ENCODE results near the gene ANGPT4.

DNA sequence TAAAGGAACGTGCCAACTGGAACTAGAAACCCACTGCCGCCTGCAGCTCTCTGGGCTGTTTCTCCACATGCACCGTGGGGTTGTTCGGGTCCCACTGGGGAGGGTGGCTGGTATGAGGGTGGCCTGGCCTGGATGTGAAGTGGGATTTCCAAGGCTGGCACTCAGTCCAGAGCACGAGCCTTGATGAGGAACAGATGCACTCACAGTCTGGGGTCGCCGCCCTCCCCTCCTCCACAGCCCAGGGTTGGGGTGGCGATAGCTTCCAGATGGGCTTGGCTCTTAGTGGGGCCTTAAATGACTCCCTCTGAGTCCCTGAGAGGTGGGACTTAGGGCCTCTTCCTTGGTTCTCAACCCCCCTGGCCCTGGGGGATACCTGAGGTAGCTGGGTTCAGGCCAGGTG is 30.7 kb upstream of the ANGPT4 start:
- TF ChIP-seq, protein P1, sequence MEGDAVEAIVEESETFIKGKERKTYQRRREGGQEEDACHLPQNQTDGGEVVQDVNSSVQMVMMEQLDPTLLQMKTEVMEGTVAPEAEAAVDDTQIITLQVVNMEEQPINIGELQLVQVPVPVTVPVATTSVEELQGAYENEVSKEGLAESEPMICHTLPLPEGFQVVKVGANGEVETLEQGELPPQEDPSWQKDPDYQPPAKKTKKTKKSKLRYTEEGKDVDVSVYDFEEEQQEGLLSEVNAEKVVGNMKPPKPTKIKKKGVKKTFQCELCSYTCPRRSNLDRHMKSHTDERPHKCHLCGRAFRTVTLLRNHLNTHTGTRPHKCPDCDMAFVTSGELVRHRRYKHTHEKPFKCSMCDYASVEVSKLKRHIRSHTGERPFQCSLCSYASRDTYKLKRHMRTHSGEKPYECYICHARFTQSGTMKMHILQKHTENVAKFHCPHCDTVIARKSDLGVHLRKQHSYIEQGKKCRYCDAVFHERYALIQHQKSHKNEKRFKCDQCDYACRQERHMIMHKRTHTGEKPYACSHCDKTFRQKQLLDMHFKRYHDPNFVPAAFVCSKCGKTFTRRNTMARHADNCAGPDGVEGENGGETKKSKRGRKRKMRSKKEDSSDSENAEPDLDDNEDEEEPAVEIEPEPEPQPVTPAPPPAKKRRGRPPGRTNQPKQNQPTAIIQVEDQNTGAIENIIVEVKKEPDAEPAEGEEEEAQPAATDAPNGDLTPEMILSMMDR (IDR thresholded peaks at IDR 0.05): no peak
- no peak for TF ChIP-seq SIN3A (IDR thresholded peaks at IDR 0.05; ENCODE audit: borderline replicate concordance, insufficient read depth, low read depth, low read length)
- no peak for TF ChIP-seq POLR2AphosphoS5 (IDR thresholded peaks at IDR 0.05; ENCODE audit: low read depth, low read length)
- TF ChIP-seq, protein P2, sequence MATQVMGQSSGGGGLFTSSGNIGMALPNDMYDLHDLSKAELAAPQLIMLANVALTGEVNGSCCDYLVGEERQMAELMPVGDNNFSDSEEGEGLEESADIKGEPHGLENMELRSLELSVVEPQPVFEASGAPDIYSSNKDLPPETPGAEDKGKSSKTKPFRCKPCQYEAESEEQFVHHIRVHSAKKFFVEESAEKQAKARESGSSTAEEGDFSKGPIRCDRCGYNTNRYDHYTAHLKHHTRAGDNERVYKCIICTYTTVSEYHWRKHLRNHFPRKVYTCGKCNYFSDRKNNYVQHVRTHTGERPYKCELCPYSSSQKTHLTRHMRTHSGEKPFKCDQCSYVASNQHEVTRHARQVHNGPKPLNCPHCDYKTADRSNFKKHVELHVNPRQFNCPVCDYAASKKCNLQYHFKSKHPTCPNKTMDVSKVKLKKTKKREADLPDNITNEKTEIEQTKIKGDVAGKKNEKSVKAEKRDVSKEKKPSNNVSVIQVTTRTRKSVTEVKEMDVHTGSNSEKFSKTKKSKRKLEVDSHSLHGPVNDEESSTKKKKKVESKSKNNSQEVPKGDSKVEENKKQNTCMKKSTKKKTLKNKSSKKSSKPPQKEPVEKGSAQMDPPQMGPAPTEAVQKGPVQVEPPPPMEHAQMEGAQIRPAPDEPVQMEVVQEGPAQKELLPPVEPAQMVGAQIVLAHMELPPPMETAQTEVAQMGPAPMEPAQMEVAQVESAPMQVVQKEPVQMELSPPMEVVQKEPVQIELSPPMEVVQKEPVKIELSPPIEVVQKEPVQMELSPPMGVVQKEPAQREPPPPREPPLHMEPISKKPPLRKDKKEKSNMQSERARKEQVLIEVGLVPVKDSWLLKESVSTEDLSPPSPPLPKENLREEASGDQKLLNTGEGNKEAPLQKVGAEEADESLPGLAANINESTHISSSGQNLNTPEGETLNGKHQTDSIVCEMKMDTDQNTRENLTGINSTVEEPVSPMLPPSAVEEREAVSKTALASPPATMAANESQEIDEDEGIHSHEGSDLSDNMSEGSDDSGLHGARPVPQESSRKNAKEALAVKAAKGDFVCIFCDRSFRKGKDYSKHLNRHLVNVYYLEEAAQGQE (IDR thresholded peaks at IDR 0.05; ENCODE audit: insufficient read depth in 1 of 2, low read depth in 2 of 2, low read length in 1 of 2): no peak
- TF ChIP-seq TCF7L2 (IDR thresholded peaks at IDR 0.05; ENCODE audit: low read depth, low read length): no peak
